ENCODE measurements around the gene RTKN. TPM values are rescaled to one million over a fixed set of nuclear protein-coding genes. Genes with fewer than 3 reads are reported as not detected.
A peak's percentile ranks its signal among the peaks of the same experiment; 100 is the strongest.

RTKN gene
- total RNA-seq, 2 donors from 2014 or later: 83.6 to 117 TPM

DNA sequence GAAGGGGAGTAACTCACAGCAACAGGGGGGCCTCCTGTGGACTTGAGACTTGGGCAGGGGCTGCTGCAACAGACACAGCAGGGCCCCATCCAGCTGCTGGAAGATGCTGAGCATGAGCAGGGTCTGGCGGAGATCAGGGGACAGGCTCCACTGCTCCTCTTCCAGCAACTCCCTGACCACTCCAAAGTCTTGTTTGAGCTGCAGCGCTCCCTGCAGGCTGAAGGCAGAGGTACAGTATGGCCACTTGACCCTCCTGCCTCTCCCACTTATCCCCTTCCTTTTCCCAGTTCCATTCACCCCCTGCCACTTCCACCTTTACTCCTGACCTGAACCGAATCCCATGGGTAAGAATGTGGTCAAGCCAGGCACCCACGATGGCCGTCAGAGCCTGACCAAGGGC is 33.2 kb upstream of the RTKN start:
- no peaks in the 10 kb centered on the region for H3K9me3 Mint-ChIP-seq
- 93 to 100% methylated on average over 4 to 5 of the region's 5 CpGs for WGBS, 2 experiments (ENCODE audit: insufficient coverage in 1 of 2, insufficient read length in 1 of 2)
- H3K27me3 Mint-ChIP-seq (ENCODE audit: insufficient read depth): no peaks in the 10 kb centered on the region
- no peaks in the 10 kb centered on the region for H3K4me1 Mint-ChIP-seq
- peaks cover 28% of the 10 kb centered on the region for H3K36me3 Mint-ChIP-seq (ENCODE audit: low read depth)
- Histone ChIP-seq H3K27ac (ENCODE audit: low read depth, low read length) (no peak overlapping the region), H3K27me3 (ENCODE audit: control insufficient read depth, insufficient read depth, low read length, poor library complexity, severe bottlenecking) (no peaks in the 10 kb centered on the region), H3K4me3 (ENCODE audit: low read length) (no peak overlapping the region), H3K9me3 (ENCODE audit: control insufficient read depth, low read length) (no peaks in the 10 kb centered on the region), H3K4me1 (ENCODE audit: control insufficient read depth, insufficient read depth, low read length) (no peaks in the 10 kb centered on the region), H3K9ac (ENCODE audit: extremely low read depth, low read length, poor library complexity, severe bottlenecking) (no peak overlapping the region), H3K36me3 (ENCODE audit: control insufficient read depth, insufficient read depth, low read length) (peaks cover 30% of the 10 kb centered on the region)
- peak; percentile 83 for DNase-seq
- TF ChIP-seq, protein P1, sequence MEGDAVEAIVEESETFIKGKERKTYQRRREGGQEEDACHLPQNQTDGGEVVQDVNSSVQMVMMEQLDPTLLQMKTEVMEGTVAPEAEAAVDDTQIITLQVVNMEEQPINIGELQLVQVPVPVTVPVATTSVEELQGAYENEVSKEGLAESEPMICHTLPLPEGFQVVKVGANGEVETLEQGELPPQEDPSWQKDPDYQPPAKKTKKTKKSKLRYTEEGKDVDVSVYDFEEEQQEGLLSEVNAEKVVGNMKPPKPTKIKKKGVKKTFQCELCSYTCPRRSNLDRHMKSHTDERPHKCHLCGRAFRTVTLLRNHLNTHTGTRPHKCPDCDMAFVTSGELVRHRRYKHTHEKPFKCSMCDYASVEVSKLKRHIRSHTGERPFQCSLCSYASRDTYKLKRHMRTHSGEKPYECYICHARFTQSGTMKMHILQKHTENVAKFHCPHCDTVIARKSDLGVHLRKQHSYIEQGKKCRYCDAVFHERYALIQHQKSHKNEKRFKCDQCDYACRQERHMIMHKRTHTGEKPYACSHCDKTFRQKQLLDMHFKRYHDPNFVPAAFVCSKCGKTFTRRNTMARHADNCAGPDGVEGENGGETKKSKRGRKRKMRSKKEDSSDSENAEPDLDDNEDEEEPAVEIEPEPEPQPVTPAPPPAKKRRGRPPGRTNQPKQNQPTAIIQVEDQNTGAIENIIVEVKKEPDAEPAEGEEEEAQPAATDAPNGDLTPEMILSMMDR (conservative IDR thresholded peaks at IDR 0.05): peak; percentile 60
- no peak overlapping the region for H3K27ac Mint-ChIP-seq
- H3K4me3 Mint-ChIP-seq: no peak overlapping the region

DNA sequence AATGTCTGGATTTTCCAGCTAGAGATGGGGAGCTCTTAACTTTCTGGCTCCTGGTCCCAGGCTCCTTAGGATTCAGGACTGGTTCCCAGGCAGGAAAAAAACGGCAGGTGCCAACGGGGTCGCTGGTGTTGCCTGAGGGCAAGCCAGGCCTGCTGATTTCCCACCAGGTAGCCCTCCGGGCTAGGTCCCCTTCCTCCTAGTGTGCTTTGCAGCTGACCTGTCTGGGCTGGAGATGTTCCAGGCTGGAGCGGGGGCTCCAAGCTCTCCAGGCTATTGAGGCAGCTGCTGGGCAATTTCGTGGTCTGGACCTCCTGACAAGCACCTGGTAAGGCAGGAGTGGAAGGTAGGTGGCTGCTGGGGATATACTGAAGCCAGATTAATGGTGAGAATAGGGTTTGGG is 32.7 kb upstream of the RTKN start:
- no peak overlapping the region for H3K9ac ChIP-seq (ENCODE audit: extremely low read depth, low read length, poor library complexity, severe bottlenecking)
- no peaks in the 10 kb centered on the region for H3K4me1 ChIP-seq (ENCODE audit: control insufficient read depth, insufficient read depth, low read length)
- WGBS, 2 experiments (ENCODE audit: insufficient coverage in 1 of 2, insufficient read length in 1 of 2): 94 to 100% methylated on average over 3 to 6 of the region's 6 CpGs
- H3K36me3 ChIP-seq (ENCODE audit: control insufficient read depth, insufficient read depth, low read length): peaks cover 26% of the 10 kb centered on the region
- no peaks in the 10 kb centered on the region for H3K9me3 ChIP-seq (ENCODE audit: control insufficient read depth, low read length)
- no peaks in the 10 kb centered on the region for H3K27me3 ChIP-seq (ENCODE audit: control insufficient read depth, insufficient read depth, low read length, poor library complexity, severe bottlenecking)
- TF ChIP-seq, protein P1 (conservative IDR thresholded peaks at IDR 0.05): no peak
- DNase-seq: no peak
- no peaks in the 10 kb centered on the region for H3K4me1 Mint-ChIP-seq
- peaks cover 25% of the 10 kb centered on the region for H3K36me3 Mint-ChIP-seq (ENCODE audit: low read depth)
- H3K27ac ChIP-seq (ENCODE audit: low read depth, low read length): no peak overlapping the region
- H3K4me3 ChIP-seq (ENCODE audit: low read length): no peak overlapping the region
- H3K4me3 Mint-ChIP-seq: no peak overlapping the region
- H3K9me3 Mint-ChIP-seq: no peaks in the 10 kb centered on the region
- H3K27ac Mint-ChIP-seq: no peak overlapping the region
- H3K27me3 Mint-ChIP-seq (ENCODE audit: insufficient read depth): no peaks in the 10 kb centered on the region

DNA sequence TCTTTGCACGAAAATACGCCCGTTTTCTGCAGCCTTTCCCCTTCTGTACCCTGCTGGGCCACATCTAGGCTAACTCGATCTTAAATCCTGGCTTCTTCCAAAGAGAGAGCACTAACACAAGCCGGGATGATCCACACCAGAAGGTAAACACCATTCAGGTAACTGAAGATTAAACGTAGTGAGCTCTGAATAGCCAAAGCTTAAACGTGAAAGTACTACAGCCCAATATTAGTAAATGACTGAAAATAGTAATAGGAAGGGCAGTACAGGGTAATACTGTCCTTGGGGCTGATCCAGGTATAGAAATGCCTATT is 31.2 kb upstream of the RTKN start:
- Mint-ChIP-seq H3K27ac (peak overlapping the region; percentile 96), H3K4me3 (peak overlapping the region; percentile 89), H3K36me3 (ENCODE audit: low read depth) (peaks cover 23% of the 10 kb centered on the region), H3K4me1 (no peaks in the 10 kb centered on the region), H3K9me3 (no peaks in the 10 kb centered on the region), H3K27me3 (ENCODE audit: insufficient read depth) (no peaks in the 10 kb centered on the region)
- TF ChIP-seq, protein P1 (conservative IDR thresholded peaks at IDR 0.05): no peak
- H3K27ac ChIP-seq (ENCODE audit: low read depth, low read length): peak overlapping the region; percentile 85
- WGBS, 2 experiments (ENCODE audit: insufficient coverage in 1 of 2, insufficient read length in 1 of 2): 24 to 42% methylated on average over 7 of the region's 7 CpGs
- peak overlapping the region; percentile 41 for H3K9ac ChIP-seq (ENCODE audit: extremely low read depth, low read length, poor library complexity, severe bottlenecking)
- H3K27me3 ChIP-seq (ENCODE audit: control insufficient read depth, insufficient read depth, low read length, poor library complexity, severe bottlenecking): no peaks in the 10 kb centered on the region
- peak overlapping the region; percentile 96 for H3K4me3 ChIP-seq (ENCODE audit: low read length)
- DNase-seq: no peak
- no peaks in the 10 kb centered on the region for H3K4me1 ChIP-seq (ENCODE audit: control insufficient read depth, insufficient read depth, low read length)
- peaks cover 26% of the 10 kb centered on the region for H3K36me3 ChIP-seq (ENCODE audit: control insufficient read depth, insufficient read depth, low read length)
- no peaks in the 10 kb centered on the region for H3K9me3 ChIP-seq (ENCODE audit: control insufficient read depth, low read length)
